ENCODE data around the gene KIF13A. TPM values are rescaled to one million over a fixed set of nuclear protein-coding genes. Genes with fewer than 3 reads are reported as not detected.

Gene KIF13A
- total and polyA plus RNA-seq, 10 donors, result 3.7 to 32.0 (median 19.9) TPM

DNA sequence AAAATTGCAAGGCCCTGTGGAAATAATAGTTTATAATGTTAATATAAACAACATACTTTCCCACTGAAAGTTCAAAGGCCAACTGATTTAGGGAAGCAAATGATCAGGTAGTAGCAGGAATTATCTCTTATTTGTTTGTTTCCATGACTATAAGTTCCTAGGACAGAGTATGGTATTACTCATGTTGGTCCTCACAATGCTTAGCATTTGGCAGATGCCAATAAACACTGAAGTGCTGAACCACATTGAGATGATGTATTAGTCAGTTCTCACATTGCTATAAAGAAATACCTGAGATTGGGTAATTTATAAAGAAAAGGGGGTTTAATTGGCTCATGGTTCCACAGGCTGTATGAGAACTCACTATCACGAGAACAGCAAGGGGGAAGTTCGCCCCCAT lies 151.1 kb downstream of the KIF13A start:
- H3K4me3 ChIP-seq, result no peak overlapping the region
- DNase-seq, result no peak
- H3K36me3 ChIP-seq, result peaks cover 0 to 55% (median 3%) of the 10 kb centered on the region in 6 donors
- TF ChIP-seq, protein P1, sequence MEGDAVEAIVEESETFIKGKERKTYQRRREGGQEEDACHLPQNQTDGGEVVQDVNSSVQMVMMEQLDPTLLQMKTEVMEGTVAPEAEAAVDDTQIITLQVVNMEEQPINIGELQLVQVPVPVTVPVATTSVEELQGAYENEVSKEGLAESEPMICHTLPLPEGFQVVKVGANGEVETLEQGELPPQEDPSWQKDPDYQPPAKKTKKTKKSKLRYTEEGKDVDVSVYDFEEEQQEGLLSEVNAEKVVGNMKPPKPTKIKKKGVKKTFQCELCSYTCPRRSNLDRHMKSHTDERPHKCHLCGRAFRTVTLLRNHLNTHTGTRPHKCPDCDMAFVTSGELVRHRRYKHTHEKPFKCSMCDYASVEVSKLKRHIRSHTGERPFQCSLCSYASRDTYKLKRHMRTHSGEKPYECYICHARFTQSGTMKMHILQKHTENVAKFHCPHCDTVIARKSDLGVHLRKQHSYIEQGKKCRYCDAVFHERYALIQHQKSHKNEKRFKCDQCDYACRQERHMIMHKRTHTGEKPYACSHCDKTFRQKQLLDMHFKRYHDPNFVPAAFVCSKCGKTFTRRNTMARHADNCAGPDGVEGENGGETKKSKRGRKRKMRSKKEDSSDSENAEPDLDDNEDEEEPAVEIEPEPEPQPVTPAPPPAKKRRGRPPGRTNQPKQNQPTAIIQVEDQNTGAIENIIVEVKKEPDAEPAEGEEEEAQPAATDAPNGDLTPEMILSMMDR (IDR thresholded peaks at IDR 0.05 in 8 of 11, conservative IDR thresholded peaks at IDR 0.05 in 3 of 11), result no peak
- TF ChIP-seq POLR2A (IDR thresholded peaks at IDR 0.05) (no peak), POLR2AphosphoS5 (IDR thresholded peaks at IDR 0.05) (no peak)
- no peaks in the 10 kb centered on the region for H3K9me3 ChIP-seq
- H3K27ac ChIP-seq, result no peak overlapping the region
- intact Hi-C loops (cut with DNase I; ENCODE audit: low total_unique reads), result no loop called here
- no peaks in the 10 kb centered on the region for H3K27me3 ChIP-seq (replicated peaks in 1 of 7)
- 90 to 94% (median 90%) methylated on average over 2 of the region's 2 CpGs for WGBS, 5 donors
- H3K4me1 ChIP-seq, result no peaks in the 10 kb centered on the region

DNA sequence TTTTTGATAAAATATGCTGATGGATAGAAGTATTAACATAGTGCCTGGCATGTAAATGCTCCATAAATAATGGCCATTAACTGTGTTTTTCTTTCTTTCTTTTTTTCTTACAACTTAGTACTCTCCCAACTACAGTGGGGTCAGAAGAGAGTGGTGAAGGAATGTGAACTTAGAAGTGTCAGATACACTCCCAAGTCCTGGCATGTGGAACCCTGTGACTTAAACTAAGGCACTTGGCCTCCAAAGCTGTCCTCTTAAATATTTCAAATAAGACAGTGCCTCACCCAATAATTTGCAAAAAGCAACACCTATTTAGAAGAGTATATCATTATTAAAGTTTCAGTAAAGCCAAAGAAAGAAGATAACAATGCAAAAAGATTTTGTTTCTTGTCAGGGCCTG lies 151.7 kb downstream of the KIF13A start:
- DNase-seq, result no peak
- Histone ChIP-seq H3K27ac (no peak overlapping the region), H3K4me3 (no peak overlapping the region), H3K27me3 (replicated peaks in 1 of 7) (no peaks in the 10 kb centered on the region), H3K36me3 (peaks cover 0 to 61% (median 4%) of the 10 kb centered on the region in 6 donors), H3K4me1 (no peaks in the 10 kb centered on the region), H3K9me3 (no peaks in the 10 kb centered on the region)
- TF ChIP-seq POLR2AphosphoS5 (IDR thresholded peaks at IDR 0.05), result no peak
- TF ChIP-seq, protein P1 (IDR thresholded peaks at IDR 0.05 in 8 of 11, conservative IDR thresholded peaks at IDR 0.05 in 3 of 11), result no peak
- intact Hi-C loops (cut with DNase I; ENCODE audit: low total_unique reads), result no loop called here

DNA sequence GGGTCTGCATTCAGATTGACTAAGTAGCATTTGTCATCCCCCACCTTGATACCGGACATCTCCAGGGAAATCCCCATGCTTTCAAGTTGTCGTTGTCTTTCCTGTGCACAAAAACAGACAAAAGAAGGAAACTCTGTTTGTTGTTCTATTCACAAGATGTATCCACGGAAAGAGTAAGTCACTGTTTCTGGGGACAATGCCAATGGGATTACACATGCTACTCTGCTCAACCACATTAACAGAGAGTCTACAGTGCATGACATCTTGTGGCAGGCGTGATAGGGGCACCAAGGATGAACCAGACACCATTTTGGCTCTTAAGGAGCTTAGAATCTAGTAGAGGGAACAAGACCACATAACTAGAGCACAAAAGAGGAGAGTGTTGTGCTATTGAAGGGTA lies 156.3 kb downstream of the KIF13A start:
- no peaks in the 10 kb centered on the region for H3K9me3 ChIP-seq

DNA sequence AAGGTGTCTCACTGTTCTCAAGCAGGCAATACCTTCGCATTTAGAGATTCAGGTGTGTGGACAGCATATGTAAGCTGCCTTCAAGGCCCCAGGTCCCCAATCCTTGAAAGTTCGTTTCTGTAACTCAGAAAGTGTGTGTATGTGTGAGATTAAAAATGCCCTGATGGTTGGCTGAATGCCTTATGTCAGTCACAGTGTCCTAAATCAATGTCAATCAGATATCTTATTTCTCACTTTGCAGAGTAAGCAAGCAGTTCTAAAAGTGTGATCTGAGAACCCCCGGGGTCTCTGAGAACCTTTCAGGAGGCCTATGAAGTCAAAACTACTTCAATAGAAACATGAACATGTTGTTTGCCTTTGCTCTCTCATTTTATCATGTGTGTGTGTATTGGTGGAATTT lies 157.5 kb downstream of the KIF13A start:
- Histone ChIP-seq H3K4me3 (no peak overlapping the region), H3K36me3 (peaks cover 0 to 97% (median 40%) of the 10 kb centered on the region in 6 donors), H3K9me3 (no peaks in the 10 kb centered on the region), H3K4me1 (no peaks in the 10 kb centered on the region), H3K27ac (no peak overlapping the region), H3K27me3 (replicated peaks in 1 of 7) (no peaks in the 10 kb centered on the region)
- 83 to 95% (median 86%) methylated on average over 3 of the region's 3 CpGs for WGBS, 5 donors
- no peak for DNase-seq
- intact Hi-C loops (cut with DNase I; ENCODE audit: low total_unique reads), result no loop called here
- TF ChIP-seq POLR2AphosphoS5 (IDR thresholded peaks at IDR 0.05), result no peak
- TF ChIP-seq, protein P1 (IDR thresholded peaks at IDR 0.05 in 8 of 11, conservative IDR thresholded peaks at IDR 0.05 in 3 of 11), result no peak
- TF ChIP-seq POLR2A (IDR thresholded peaks at IDR 0.05), result no peak

More for the DNA sequence above, 156.3 kb downstream of the KIF13A start:
- no peaks in the 10 kb centered on the region for H3K4me1 ChIP-seq
- no peak overlapping the region for H3K27ac ChIP-seq
- 68 to 78% (median 73%) methylated on average over 4 of the region's 4 CpGs for WGBS, 5 donors
- peaks cover 0 to 91% (median 28%) of the 10 kb centered on the region in 6 donors for H3K36me3 ChIP-seq
- no peak overlapping the region for H3K4me3 ChIP-seq
- intact Hi-C loops (cut with DNase I; ENCODE audit: low total_unique reads), result no loop called here
- TF ChIP-seq, protein P1 (IDR thresholded peaks at IDR 0.05 in 8 of 11, conservative IDR thresholded peaks at IDR 0.05 in 3 of 11), result no peak
- no peak for TF ChIP-seq POLR2A (IDR thresholded peaks at IDR 0.05)
- TF ChIP-seq POLR2AphosphoS5 (IDR thresholded peaks at IDR 0.05), result no peak
- no peaks in the 10 kb centered on the region for H3K27me3 ChIP-seq (replicated peaks in 1 of 7)
- no peak for DNase-seq

Data from spleen (tissue), 11 donors.